Liver (tissue), 9 donors: ENCODE data around the gene DDX19B. TPM values are rescaled to one million over a fixed set of nuclear protein-coding genes. Genes with fewer than 3 reads are reported as not detected.

Experiments
- DNase-seq: peaks from one replicate; pipeline ENCODE4 v3.0.0-alpha.2; 2017; ENCODE audit warnings: low spot score
- H3K27ac ChIP-seq, 2 donors: one replicate each; pipeline ENCODE4 v1.7.0; 2013; ENCODE audit warnings: inconsistent platforms in 2 of 2, low read length in 2 of 2, control low read depth in 1 of 2, low read depth in 1 of 2, mild to moderate bottlenecking in 1 of 2
- H3K27me3 ChIP-seq, 4 donors: one replicate each; pipeline versions ENCODE4 v1.6.1 to v1.7.0; 2013; ENCODE audit warnings: low read length in 3 of 4, inconsistent platforms in 1 of 4, mild to moderate bottlenecking in 1 of 4, moderate library complexity in 1 of 4; ENCODE audit not compliant: control insufficient read depth in 4 of 4, insufficient read depth in 4 of 4
- H3K36me3 ChIP-seq, 4 donors: one replicate each; pipeline versions ENCODE4 v1.6.1 to v1.7.0; 2013; ENCODE audit warnings: low read length in 3 of 4, mild to moderate bottlenecking in 3 of 4, low read depth in 1 of 4, moderate library complexity in 1 of 4; ENCODE audit not compliant: control insufficient read depth in 4 of 4, insufficient read depth in 3 of 4
- H3K4me1 ChIP-seq, 4 donors: one replicate each; pipeline versions ENCODE4 v1.6.1 to v1.7.0; 2013; ENCODE audit warnings: low read length in 3 of 4, mild to moderate bottlenecking in 3 of 4, moderate library complexity in 1 of 4; ENCODE audit not compliant: control insufficient read depth in 4 of 4, insufficient read depth in 4 of 4
- H3K4me3 ChIP-seq, 3 donors: one replicate each; pipeline versions ENCODE4 v1.6.1 to v1.7.0; 2013; ENCODE audit warnings: low read length in 3 of 3, control low read depth in 1 of 3, low read depth in 1 of 3, mild to moderate bottlenecking in 1 of 3
- H3K9ac ChIP-seq, 2 donors: one replicate each; pipeline ENCODE4 v1.7.0; 2013; ENCODE audit warnings: low read length in 2 of 2, mild to moderate bottlenecking in 2 of 2, moderate library complexity in 2 of 2, control low read depth in 1 of 2, low read depth in 1 of 2
- H3K9me3 ChIP-seq, 4 donors: one replicate each; pipeline versions ENCODE4 v1.6.1 to v1.7.0; 2013; ENCODE audit warnings: low read length in 3 of 4; ENCODE audit not compliant: control insufficient read depth in 4 of 4
- ATF3 ChIP-seq: IDR thresholded peaks from 2 replicates; pipeline ENCODE4 v1.6.1; 2016; ENCODE audit warnings: antibody characterized with exemption
- EGR1 ChIP-seq, 2 donors: IDR thresholded peaks; 2 replicates each; pipeline ENCODE4 v1.6.1; 2016 to 2018; ENCODE audit warnings: antibody characterized with exemption in 2 of 2, low read depth in 2 of 2
- FOXA1 ChIP-seq: IDR thresholded peaks from 2 replicates; pipeline ENCODE4 v1.6.1; 2016; ENCODE audit warnings: antibody characterized with exemption
- FOXA2 ChIP-seq: IDR thresholded peaks from 2 replicates; pipeline ENCODE4 v1.6.1; 2016; ENCODE audit warnings: antibody characterized with exemption
- GABPA ChIP-seq, 2 donors: IDR thresholded peaks in 1 of 2; conservative IDR thresholded peaks in 1 of 2; 2 replicates each; pipeline ENCODE4 v1.6.1; 2016; ENCODE audit warnings: antibody characterized with exemption in 2 of 2, mild to moderate bottlenecking in 1 of 2, moderate library complexity in 1 of 2
- HNF4G ChIP-seq: IDR thresholded peaks from 2 replicates; pipeline ENCODE4 v1.6.1; 2016; ENCODE audit warnings: antibody characterized with exemption
- JUND ChIP-seq, 2 donors: IDR thresholded peaks; 2 replicates each; pipeline ENCODE4 v1.6.1; 2016; ENCODE audit warnings: antibody characterized with exemption in 2 of 2
- NR2F2 ChIP-seq: IDR thresholded peaks from 2 replicates; pipeline ENCODE4 v1.6.1; 2016; ENCODE audit warnings: antibody characterized with exemption
- RAD21 ChIP-seq, 2 donors: IDR thresholded peaks; 2 replicates each; pipeline ENCODE4 v1.6.1; 2016; ENCODE audit warnings: antibody characterized with exemption in 2 of 2, mild to moderate bottlenecking in 2 of 2
- RXRA ChIP-seq, 2 donors: IDR thresholded peaks; 2 replicates each; pipeline ENCODE4 v1.6.1; 2017 to 2018; ENCODE audit warnings: antibody characterized with exemption in 2 of 2, mild to moderate bottlenecking in 1 of 2
- SP1 ChIP-seq: IDR thresholded peaks from 2 replicates; pipeline ENCODE4 v1.6.1; 2018; ENCODE audit warnings: antibody characterized with exemption, mild to moderate bottlenecking
- YY1 ChIP-seq: IDR thresholded peaks from 2 replicates; pipeline ENCODE4 v1.6.1; 2016; ENCODE audit warnings: antibody characterized with exemption, mild to moderate bottlenecking
- WGBS: extraction: QIAGEN DNeasy Blood & Tissue Kit; methylation state at CpG from one replicate; pipeline ENCODE4 v1.1.7; 2013; 5-methylcytosine and 5-hydroxymethylcytosine counted together
- polyA plus RNA-seq, 2 donors: library from polyadenylated mRNA; stranded (reverse) in 1 of 2; unstranded in 1 of 2; fragments of 200-250 nt in 1 of 2; fragments of >200 nt in 1 of 2; fragmentation: Nextera tagmentation in 1 of 2; extraction: Ambion mirVana in 1 of 2; gene quantifications; one replicate each; pipeline versions ENCODE4 v1.2.1 to v1.2.3, GENCODE V29; 2013 to 2015
- total RNA-seq, 2 donors: library from RNA; depleted of rRNA; stranded (reverse); fragments of >200 nt; gene quantifications; one replicate each; pipeline ENCODE4 v1.2.3, GENCODE V29; 2014
- TF ChIP-seq, protein P1 (sequence below): fragments of 150-350 bp; IDR thresholded peaks from 2 replicates; pipeline ENCODE4 v1.5.1; 2017; ENCODE audit warnings: improper control_type of control experiment, low read depth, low read length; ENCODE audit not compliant: missing input control
- donor health status: healthy.
- donor health status: healthy.
- donor health status: healthy.
- donor health status: healthy.
- donor health status: healthy.

DDX19B gene
- total and polyA plus RNA-seq, 4 donors: 11.3 to 21.4 (median 16.5) TPM

GRCh38 chr16:70252355-70252988, 46.5 kb upstream of the DDX19B start:
- no peak for DNase-seq
- no peak overlapping the region for H3K27ac ChIP-seq
- peaks cover 6 to 16% (median 13%) of the 10 kb centered on the region in 4 donors for H3K4me1 ChIP-seq
- WGBS: 91% methylated on average over 21 of the region's 21 CpGs
- no peaks in the 10 kb centered on the region for H3K9me3 ChIP-seq
- TF ChIP-seq FOXA2 (no peak), SP1 (no peak), NR2F2 (no peak)
- TF ChIP-seq, protein P1, sequence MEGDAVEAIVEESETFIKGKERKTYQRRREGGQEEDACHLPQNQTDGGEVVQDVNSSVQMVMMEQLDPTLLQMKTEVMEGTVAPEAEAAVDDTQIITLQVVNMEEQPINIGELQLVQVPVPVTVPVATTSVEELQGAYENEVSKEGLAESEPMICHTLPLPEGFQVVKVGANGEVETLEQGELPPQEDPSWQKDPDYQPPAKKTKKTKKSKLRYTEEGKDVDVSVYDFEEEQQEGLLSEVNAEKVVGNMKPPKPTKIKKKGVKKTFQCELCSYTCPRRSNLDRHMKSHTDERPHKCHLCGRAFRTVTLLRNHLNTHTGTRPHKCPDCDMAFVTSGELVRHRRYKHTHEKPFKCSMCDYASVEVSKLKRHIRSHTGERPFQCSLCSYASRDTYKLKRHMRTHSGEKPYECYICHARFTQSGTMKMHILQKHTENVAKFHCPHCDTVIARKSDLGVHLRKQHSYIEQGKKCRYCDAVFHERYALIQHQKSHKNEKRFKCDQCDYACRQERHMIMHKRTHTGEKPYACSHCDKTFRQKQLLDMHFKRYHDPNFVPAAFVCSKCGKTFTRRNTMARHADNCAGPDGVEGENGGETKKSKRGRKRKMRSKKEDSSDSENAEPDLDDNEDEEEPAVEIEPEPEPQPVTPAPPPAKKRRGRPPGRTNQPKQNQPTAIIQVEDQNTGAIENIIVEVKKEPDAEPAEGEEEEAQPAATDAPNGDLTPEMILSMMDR: peak; percentile 11
- no peak overlapping the region for H3K9ac ChIP-seq
- no peak overlapping the region for H3K4me3 ChIP-seq
- H3K27me3 ChIP-seq: no peaks in the 10 kb centered on the region
- peaks cover 31 to 49% (median 34%) of the 10 kb centered on the region in 4 donors for H3K36me3 ChIP-seq

- DNase-seq: peak; percentile 55
Measured at GRCh38 chr16:70253291-70254106, 45.5 kb upstream of the DDX19B start.

GRCh38 chr16:70254180-70254964, 44.6 kb upstream of the DDX19B start:
- DNase-seq: no peak
- WGBS: 95% methylated on average over 9 of the region's 9 CpGs
- no peaks in the 10 kb centered on the region for H3K9me3 ChIP-seq
- peaks cover 6 to 14% (median 12%) of the 10 kb centered on the region in 4 donors for H3K4me1 ChIP-seq
- H3K4me3 ChIP-seq: no peak overlapping the region
- H3K9ac ChIP-seq: no peak overlapping the region
- H3K27ac ChIP-seq: no peak overlapping the region
- H3K36me3 ChIP-seq: peaks cover 29 to 67% (median 50%) of the 10 kb centered on the region in 4 donors
- H3K27me3 ChIP-seq: no peaks in the 10 kb centered on the region
- TF ChIP-seq SP1: no peak
- TF ChIP-seq, protein P1: no peak
- no peak for TF ChIP-seq JUND (IDR thresholded peaks at IDR 0.05)
- TF ChIP-seq HNF4G: no peak
- no peak for TF ChIP-seq FOXA1
- no peak for TF ChIP-seq RXRA (IDR thresholded peaks at IDR 0.05)
- TF ChIP-seq EGR1 (IDR thresholded peaks at IDR 0.05; ENCODE audit: low read depth in 2 of 2): no peak
- no peak for TF ChIP-seq NR2F2
- TF ChIP-seq YY1: no peak

More at GRCh38 chr16:70253291-70254106, 45.5 kb upstream of the DDX19B start:
- Histone ChIP-seq H3K27me3 (no peaks in the 10 kb centered on the region), H3K36me3 (peaks cover 29 to 59% (median 43%) of the 10 kb centered on the region in 4 donors), H3K4me1 (peaks cover 6 to 16% (median 13%) of the 10 kb centered on the region in 4 donors), H3K4me3 (no peak overlapping the region), H3K9ac (no peak overlapping the region), H3K9me3 (no peaks in the 10 kb centered on the region), H3K27ac (no peak overlapping the region)
- TF ChIP-seq, protein P1: peak; percentile 47
- TF ChIP-seq ATF3 (no peak), RAD21 (IDR thresholded peaks at IDR 0.05) (peak in 1 of 2 donors; percentile 10), GABPA (IDR thresholded peaks at IDR 0.05 in 1 of 2, conservative IDR thresholded peaks at IDR 0.05 in 1 of 2) (no peak)
- 85% methylated on average over 16 of the region's 16 CpGs for WGBS
